GM19351 (cell line): ENCODE data around the gene KRT6B.
"Not testable (repeated sequence)": the region's sequence is repeated elsewhere in the genome, so short reads cannot be mapped to it uniquely, and the experiment has no call there.

Experiments used
- ATAC-seq: cut with Tn5 transposase; IDR thresholded peaks from one replicate; pipeline ENCODE4 v1.9.1; 2021; ENCODE audit warnings: mild to moderate bottlenecking, moderate library complexity; ENCODE audit not compliant: unreplicated experiment

KRT6B gene

GRCh38 chr12:52452101-52452500 is at the start of gene KRT6B:
TSS of gene KRT6B (minus strand) at chr12:52452146. CDS start at chr12:52452078, 68 bp downstream.
- ATAC-seq = no peak

- no peak for ATAC-seq
Measured at GRCh38 chr12:52501490-52501889, 49.5 kb upstream of the KRT6B start.

- ATAC-seq = not testable (repeated sequence)
Measured at GRCh38 chr12:52500574-52500973, 48.6 kb upstream of the KRT6B start.

- no peak for ATAC-seq
Measured at GRCh38 chr12:52499806-52500560, 48.0 kb upstream of the KRT6B start.

- ATAC-seq = no peak
Measured at GRCh38 chr12:52498946-52499345, 47.0 kb upstream of the KRT6B start.

GRCh38 chr12:52497975-52498374 is 46.0 kb upstream of the KRT6B start:
- no peak for ATAC-seq

GRCh38 chr12:52496590-52497071 is 44.7 kb upstream of the KRT6B start:
- ATAC-seq = no peak

- no peak for ATAC-seq
Measured at GRCh38 chr12:52496054-52496453, 44.1 kb upstream of the KRT6B start.

GRCh38 chr12:52495389-52495788 is 43.4 kb upstream of the KRT6B start:
- ATAC-seq = no peak

- ATAC-seq = no peak
Measured at GRCh38 chr12:52494518-52494917, 42.6 kb upstream of the KRT6B start.

GRCh38 chr12:52494100-52494499 is 42.2 kb upstream of the KRT6B start:
- no peak for ATAC-seq

- no peak for ATAC-seq
Measured at GRCh38 chr12:52493172-52493571, 41.2 kb upstream of the KRT6B start, which contains the start of gene KRT6A. TSS of gene KRT6A (minus strand) at chr12:52493257. CDS start at chr12:52493188, 69 bp downstream.

GRCh38 chr12:52492405-52492804 is 40.5 kb upstream of the KRT6B start:
- ATAC-seq = not testable (repeated sequence)

- not testable (repeated sequence) for ATAC-seq
Measured at GRCh38 chr12:52491495-52491894, 39.5 kb upstream of the KRT6B start.

- ATAC-seq = no peak
Measured at GRCh38 chr12:52488736-52489135, 36.8 kb upstream of the KRT6B start.

GRCh38 chr12:52487744-52488443 is 35.9 kb upstream of the KRT6B start:
- ATAC-seq = not testable (repeated sequence)

- ATAC-seq = no peak
Measured at GRCh38 chr12:52487211-52487610, 35.3 kb upstream of the KRT6B start.

- no peak for ATAC-seq
Measured at GRCh38 chr12:52486166-52487105, 34.5 kb upstream of the KRT6B start.

- ATAC-seq = no peak
Measured at GRCh38 chr12:52480073-52480472, 28.1 kb upstream of the KRT6B start.

- no peak for ATAC-seq
Measured at GRCh38 chr12:52477651-52478050, 25.7 kb upstream of the KRT6B start.

- no peak for ATAC-seq
Measured at GRCh38 chr12:52474212-52474611, 22.3 kb upstream of the KRT6B start.
